Measurements from ENCODE around the gene OGFR.
A peak's percentile ranks its signal among the peaks of the same experiment; 100 is the strongest.

DNA sequence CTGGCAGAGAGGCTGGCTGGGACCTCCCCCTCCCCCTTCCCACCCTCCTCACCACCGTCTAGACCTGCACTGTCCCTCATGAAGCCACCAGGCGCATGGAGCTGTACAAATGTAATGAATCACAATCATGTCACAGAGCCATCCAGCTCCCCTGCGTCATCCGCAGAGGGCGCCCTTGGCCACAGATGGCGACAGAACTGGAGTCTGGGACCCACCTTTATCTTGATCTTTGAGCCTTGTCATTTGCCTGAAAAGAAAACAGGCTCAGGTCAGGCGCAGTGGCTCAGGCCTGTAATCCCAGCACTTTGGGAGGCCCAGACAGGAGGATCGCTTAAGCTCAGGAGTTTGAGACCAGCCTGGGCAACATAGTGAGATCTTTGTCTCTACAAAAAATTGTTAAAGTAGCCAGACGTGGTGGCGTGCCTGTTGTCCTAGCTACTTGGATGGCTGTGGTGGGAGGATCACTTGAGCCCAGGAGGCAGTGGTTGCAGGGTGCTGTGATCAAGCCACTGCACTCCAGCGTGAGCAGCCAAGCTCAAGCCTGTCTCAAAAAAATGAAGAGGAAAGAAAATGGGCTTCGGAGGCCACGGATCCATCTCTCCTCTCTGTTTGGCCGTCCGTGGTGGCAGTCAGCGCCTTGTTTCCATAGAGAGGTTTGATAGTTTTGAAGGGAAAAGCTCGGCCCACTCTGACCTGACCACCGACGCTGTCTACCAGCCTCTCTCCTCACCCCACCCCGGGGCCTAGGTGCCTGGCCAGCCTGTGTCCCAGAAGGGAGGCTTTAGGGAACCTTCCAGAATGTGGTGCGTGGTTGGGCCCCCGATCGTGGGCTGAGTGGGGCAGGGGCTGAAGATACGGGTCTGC is 18.4 kb downstream of the OGFR start:
- TF ChIP-seq YY1 (IDR thresholded peaks at IDR 0.05; ENCODE audit: extremely low read depth, insufficient replicate concordance, low read depth, low read length) (peak; percentile 48), CTCF (IDR thresholded peaks at IDR 0.05 in 2 of 3, conservative IDR thresholded peaks at IDR 0.05 in 1 of 3; ENCODE audit: borderline replicate concordance in 1 of 3, insufficient read depth in 1 of 3, low read depth in 2 of 3, low read length in 2 of 3) (peak in 2 of 3 experiments; percentile 60 to 77; a peak in 4 of 6 replicates), RAD21 (IDR thresholded peaks at IDR 0.05; ENCODE audit: low read depth) (no peak), POLR2AphosphoS5 (IDR thresholded peaks at IDR 0.05; ENCODE audit: low read depth, low read length) (no peak), ZNF274 (IDR thresholded peaks at IDR 0.05; ENCODE audit: low read depth, low read length) (no peak)

Data from HCT116 (cell line).